Measurements from ENCODE around the gene BICD1. TPM values are rescaled to one million over a fixed set of nuclear protein-coding genes. Genes with fewer than 3 reads are reported as not detected.
A peak's percentile ranks its signal among the peaks of the same experiment; 100 is the strongest.

The BICD1 gene
- polyA plus RNA-seq, 1 of the 3 experiments (the other 2 are of a cell fraction): 12.1 TPM

DNA sequence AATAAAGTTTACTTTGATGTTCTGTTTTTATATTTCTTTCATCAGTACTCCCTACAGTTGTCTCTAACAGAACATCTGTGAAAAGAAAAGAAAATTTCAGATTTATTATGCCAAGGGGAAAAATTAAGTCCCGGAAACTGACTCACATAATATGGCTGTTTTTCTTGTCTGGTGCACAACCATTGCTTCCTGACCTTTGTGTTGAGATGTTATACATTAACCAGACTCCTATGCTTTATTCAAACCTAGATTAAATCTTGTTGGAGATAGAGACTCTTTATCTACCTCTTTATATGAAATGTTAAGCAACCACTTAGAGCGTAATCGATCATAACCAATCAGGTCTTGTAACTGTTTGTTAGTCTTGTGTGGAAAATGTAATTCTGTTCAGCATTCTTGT lies 37.6 kb upstream of the BICD1 start (continued):
- TF ChIP-seq, protein P1, sequence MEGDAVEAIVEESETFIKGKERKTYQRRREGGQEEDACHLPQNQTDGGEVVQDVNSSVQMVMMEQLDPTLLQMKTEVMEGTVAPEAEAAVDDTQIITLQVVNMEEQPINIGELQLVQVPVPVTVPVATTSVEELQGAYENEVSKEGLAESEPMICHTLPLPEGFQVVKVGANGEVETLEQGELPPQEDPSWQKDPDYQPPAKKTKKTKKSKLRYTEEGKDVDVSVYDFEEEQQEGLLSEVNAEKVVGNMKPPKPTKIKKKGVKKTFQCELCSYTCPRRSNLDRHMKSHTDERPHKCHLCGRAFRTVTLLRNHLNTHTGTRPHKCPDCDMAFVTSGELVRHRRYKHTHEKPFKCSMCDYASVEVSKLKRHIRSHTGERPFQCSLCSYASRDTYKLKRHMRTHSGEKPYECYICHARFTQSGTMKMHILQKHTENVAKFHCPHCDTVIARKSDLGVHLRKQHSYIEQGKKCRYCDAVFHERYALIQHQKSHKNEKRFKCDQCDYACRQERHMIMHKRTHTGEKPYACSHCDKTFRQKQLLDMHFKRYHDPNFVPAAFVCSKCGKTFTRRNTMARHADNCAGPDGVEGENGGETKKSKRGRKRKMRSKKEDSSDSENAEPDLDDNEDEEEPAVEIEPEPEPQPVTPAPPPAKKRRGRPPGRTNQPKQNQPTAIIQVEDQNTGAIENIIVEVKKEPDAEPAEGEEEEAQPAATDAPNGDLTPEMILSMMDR (IDR thresholded peaks at IDR 0.05): no peak
- peak; percentile 88 for TF ChIP-seq GATA2 (CRISPR knock-in tag; IDR thresholded peaks at IDR 0.05)
- TF ChIP-seq, protein P2, sequence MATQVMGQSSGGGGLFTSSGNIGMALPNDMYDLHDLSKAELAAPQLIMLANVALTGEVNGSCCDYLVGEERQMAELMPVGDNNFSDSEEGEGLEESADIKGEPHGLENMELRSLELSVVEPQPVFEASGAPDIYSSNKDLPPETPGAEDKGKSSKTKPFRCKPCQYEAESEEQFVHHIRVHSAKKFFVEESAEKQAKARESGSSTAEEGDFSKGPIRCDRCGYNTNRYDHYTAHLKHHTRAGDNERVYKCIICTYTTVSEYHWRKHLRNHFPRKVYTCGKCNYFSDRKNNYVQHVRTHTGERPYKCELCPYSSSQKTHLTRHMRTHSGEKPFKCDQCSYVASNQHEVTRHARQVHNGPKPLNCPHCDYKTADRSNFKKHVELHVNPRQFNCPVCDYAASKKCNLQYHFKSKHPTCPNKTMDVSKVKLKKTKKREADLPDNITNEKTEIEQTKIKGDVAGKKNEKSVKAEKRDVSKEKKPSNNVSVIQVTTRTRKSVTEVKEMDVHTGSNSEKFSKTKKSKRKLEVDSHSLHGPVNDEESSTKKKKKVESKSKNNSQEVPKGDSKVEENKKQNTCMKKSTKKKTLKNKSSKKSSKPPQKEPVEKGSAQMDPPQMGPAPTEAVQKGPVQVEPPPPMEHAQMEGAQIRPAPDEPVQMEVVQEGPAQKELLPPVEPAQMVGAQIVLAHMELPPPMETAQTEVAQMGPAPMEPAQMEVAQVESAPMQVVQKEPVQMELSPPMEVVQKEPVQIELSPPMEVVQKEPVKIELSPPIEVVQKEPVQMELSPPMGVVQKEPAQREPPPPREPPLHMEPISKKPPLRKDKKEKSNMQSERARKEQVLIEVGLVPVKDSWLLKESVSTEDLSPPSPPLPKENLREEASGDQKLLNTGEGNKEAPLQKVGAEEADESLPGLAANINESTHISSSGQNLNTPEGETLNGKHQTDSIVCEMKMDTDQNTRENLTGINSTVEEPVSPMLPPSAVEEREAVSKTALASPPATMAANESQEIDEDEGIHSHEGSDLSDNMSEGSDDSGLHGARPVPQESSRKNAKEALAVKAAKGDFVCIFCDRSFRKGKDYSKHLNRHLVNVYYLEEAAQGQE (IDR thresholded peaks at IDR 0.05; ENCODE audit: low read depth, low read length): no peak
- TF ChIP-seq FOSL2 (IDR thresholded peaks at IDR 0.05; ENCODE audit: borderline replicate concordance, low read depth): peak; percentile 37
- TF ChIP-seq EZH2phosphoT487 (IDR thresholded peaks at IDR 0.05; ENCODE audit: borderline replicate concordance, low read depth): no peak

DNA sequence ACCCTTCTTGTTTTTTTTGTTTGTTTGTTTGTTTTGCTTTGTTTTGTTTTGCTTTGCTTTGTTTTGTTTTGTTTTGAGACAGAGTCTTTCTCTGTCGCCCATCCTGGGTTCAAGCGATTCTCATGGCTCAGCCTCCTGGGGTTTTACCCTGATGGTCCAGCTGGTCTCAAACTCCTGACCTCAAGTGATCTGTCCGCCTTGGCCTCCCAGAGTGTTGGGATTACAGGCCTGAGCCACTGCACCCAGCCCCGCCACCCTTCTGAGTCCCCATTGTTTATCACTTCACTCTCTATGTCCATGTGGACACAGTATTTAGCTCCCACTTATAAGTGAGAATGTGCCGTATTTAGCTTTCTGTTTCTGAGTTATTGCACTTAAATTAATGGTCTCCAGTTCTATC lies 36.9 kb upstream of the BICD1 start:
- peak overlapping the region; percentile 45; the same call in 1 of the 2 replicates for H3K4me2 ChIP-seq

More for the DNA sequence above, 36.9 kb upstream of the BICD1 start:
- ChIA-PET POLR2A (interaction anchor here (0.6 kb wide), 1 partner anchor 20 kb away, joined by 3 read pairs; no protein-coding TSS in a partner anchor), CTCF (interaction anchor here (0.7 to 3.1 kb wide), 4 partner anchors 8 to 37 kb away, joined by 3 to 10 read pairs (median 8); partner anchors contain the start of gene BICD1)
- Histone ChIP-seq H3K79me2 (ENCODE audit: insufficient read depth) (no peaks in the 10 kb centered on the region), H3K4me1 (ENCODE audit: control insufficient read depth in 1 of 2, insufficient read depth in 2 of 2, low read depth in 1 of 2, low read length in 1 of 2) (peaks cover 5 to 16% of the 10 kb centered on the region in 2 experiments), H3F3A (replicated peaks; ENCODE audit: insufficient read depth) (peaks cover 20% of the 10 kb centered on the region), H3K36me3 (replicated peaks in 1 of 2; ENCODE audit: control insufficient read depth in 1 of 2, insufficient read depth in 2 of 2, low read length in 1 of 2) (no peaks in the 10 kb centered on the region), H3K9me2 (no peaks in the 10 kb centered on the region), H3K4me3 (ENCODE audit: low read depth in 2 of 2, low read length in 1 of 2) (no peak overlapping the region), H3K27ac (ENCODE audit: low read depth in 2 of 2, low read length in 1 of 2) (peak overlapping the region; percentile 64 to 74; a peak in 3 of 4 replicates), H2AFZ (ENCODE audit: low read depth) (no peak overlapping the region), H3K9ac (no peak overlapping the region), H3K9me3 (no peaks in the 10 kb centered on the region; the same call in 1 of the 2 replicates), H4K20me1 (ENCODE audit: insufficient read depth) (no peaks in the 10 kb centered on the region), H3K27me3 (ENCODE audit: insufficient read depth) (no peaks in the 10 kb centered on the region)
- DNase-seq: no peak
- TF ChIP-seq NRF1 (IDR thresholded peaks at IDR 0.05; ENCODE audit: low read depth, low read length) (no peak), TAF1 (IDR thresholded peaks at IDR 0.05; ENCODE audit: borderline replicate concordance, low read depth, low read length) (no peak), EP300 (IDR thresholded peaks at IDR 0.05; ENCODE audit: borderline replicate concordance in 1 of 2, low read depth in 1 of 2, low read length in 1 of 2) (no peak), GABPA (IDR thresholded peaks at IDR 0.05; ENCODE audit: low read depth) (no peak), JUND (IDR thresholded peaks at IDR 0.05) (no peak), ELF1 (IDR thresholded peaks at IDR 0.05) (no peak), CHD2 (IDR thresholded peaks at IDR 0.05; ENCODE audit: low read length, partially characterized antibody) (no peak), POLR2AphosphoS5 (IDR thresholded peaks at IDR 0.05; ENCODE audit: low read depth, low read length) (no peak), RXRA (IDR thresholded peaks at IDR 0.05; ENCODE audit: borderline replicate concordance, low read depth) (no peak), RAD21 (IDR thresholded peaks at IDR 0.05; ENCODE audit: low read length) (no peak), MEF2A (IDR thresholded peaks at IDR 0.05; ENCODE audit: borderline replicate concordance, low read depth) (no peak), FOXM1 (IDR thresholded peaks at IDR 0.05; ENCODE audit: low read depth) (no peak), TCF12 (IDR thresholded peaks at IDR 0.05) (no peak), SIN3A (IDR thresholded peaks at IDR 0.05; ENCODE audit: borderline replicate concordance, low read depth, low read length) (no peak), NFIC (IDR thresholded peaks at IDR 0.05; ENCODE audit: borderline replicate concordance) (no peak), EZH2phosphoT487 (IDR thresholded peaks at IDR 0.05; ENCODE audit: borderline replicate concordance, low read depth) (no peak)
- TF ChIP-seq, protein P3, sequence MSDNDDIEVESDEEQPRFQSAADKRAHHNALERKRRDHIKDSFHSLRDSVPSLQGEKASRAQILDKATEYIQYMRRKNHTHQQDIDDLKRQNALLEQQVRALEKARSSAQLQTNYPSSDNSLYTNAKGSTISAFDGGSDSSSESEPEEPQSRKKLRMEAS (IDR thresholded peaks at IDR 0.05; ENCODE audit: low read depth): no peak
- TF ChIP-seq, protein P4, sequence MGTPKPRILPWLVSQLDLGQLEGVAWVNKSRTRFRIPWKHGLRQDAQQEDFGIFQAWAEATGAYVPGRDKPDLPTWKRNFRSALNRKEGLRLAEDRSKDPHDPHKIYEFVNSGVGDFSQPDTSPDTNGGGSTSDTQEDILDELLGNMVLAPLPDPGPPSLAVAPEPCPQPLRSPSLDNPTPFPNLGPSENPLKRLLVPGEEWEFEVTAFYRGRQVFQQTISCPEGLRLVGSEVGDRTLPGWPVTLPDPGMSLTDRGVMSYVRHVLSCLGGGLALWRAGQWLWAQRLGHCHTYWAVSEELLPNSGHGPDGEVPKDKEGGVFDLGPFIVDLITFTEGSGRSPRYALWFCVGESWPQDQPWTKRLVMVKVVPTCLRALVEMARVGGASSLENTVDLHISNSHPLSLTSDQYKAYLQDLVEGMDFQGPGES (IDR thresholded peaks at IDR 0.05; ENCODE audit: low read depth, low read length): no peak
- TF ChIP-seq, protein P5, sequence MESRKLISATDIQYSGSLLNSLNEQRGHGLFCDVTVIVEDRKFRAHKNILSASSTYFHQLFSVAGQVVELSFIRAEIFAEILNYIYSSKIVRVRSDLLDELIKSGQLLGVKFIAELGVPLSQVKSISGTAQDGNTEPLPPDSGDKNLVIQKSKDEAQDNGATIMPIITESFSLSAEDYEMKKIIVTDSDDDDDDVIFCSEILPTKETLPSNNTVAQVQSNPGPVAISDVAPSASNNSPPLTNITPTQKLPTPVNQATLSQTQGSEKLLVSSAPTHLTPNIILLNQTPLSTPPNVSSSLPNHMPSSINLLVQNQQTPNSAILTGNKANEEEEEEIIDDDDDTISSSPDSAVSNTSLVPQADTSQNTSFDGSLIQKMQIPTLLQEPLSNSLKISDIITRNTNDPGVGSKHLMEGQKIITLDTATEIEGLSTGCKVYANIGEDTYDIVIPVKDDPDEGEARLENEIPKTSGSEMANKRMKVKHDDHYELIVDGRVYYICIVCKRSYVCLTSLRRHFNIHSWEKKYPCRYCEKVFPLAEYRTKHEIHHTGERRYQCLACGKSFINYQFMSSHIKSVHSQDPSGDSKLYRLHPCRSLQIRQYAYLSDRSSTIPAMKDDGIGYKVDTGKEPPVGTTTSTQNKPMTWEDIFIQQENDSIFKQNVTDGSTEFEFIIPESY (IDR thresholded peaks at IDR 0.05; ENCODE audit: borderline replicate concordance, low read depth): no peak
- WGBS (ENCODE audit: low lambda C conversion rate): 93% methylated on average over 5 of the region's 5 CpGs
